A549 treated with dexamethasone at 1 μM for 4 hours (cell line): ENCODE results near the gene C1GALT1C1L. TPM values are rescaled to one million over a fixed set of nuclear protein-coding genes. Genes with fewer than 3 reads are reported as not detected.

Experiments used
- total RNA-seq: library from RNA; stranded (reverse); fragments of 200-300 nt; extraction: Qiagen RNA extraction; gene quantifications from 5 replicates; pipeline ENCODE4 v1.2.3, GENCODE V29; 2022

The C1GALT1C1L gene
- 2.1 to 2.4 TPM (median 2.3 TPM) in 5 replicates for total RNA-seq

DNA sequence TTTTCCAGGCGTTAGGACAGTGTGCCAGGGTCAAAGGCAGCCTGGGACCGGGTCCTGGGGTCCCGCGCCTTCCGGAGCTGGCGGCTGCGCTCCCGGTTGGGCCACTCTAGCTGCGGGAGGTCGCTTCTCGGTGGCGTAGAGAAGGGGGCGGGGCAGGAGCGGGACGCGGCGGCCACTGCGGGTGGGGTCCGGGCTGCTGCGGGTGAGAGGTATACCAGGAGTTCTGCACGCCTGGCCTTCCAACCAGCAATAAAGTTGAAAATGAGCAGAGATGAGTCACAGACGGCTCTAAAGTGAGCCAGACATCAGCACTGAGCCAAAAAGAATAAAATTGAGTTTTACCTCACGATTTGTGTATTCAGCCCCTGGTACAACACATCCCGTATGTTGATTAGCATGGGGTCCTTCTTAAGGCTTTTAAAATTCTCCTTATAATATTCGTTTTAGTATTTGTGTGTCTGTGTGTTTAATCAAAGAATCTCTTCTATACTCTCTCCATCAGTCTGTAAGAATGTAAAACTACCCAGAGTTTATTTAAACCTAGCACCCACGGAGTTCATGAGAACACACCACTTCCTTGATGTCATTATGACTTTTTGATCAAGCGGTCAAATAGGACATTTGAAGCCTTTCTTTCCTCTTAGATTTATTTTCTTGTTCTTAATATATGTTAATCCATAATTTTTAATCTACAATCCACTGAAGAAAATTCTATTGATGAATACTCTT, at the start of gene C1GALT1C1L:
Gene C1GALT1C1L, minus strand, starts transcription at position 108 of the 729 bp plus-strand sequence. Its CDS starts 107 bp downstream, at position 1.

DNA sequence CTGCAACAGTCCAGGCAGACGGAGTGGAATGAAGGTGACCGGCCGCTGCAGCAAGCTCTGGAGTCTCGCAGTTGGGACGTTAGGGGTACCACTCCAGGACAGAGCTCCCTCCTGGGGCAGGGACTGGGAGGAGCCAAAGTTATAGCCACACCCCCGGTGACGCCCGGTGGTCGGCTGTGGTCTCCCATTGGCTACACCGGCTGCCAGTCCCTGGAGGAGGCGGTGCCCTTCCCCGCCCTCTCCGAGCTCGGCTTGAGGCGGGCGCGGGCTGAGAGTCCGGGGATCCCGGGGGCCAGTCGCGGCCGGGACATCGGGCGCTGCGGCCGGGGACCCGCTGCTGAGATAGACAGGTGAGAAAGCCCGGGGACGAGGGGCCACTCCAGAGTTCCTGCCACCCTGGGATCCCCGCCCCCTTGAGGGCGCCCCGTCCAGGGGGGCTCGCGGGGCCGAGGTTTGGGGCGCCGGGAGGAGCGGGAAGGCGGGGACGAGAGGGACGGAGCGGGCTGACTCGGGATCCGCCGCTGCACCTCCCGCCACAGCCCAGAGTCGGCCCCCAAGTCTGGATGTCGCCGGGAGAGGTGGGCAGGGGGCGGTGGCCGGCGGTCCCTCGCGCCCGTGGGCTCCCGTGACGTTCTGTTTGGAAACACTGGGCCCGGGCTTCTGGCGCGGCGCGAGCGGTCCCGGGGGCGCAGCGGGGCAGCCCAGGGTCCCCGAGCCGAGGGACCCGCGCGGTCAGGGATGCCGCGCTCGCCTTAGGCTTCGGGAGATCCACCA, 39.0 kb downstream of the C1GALT1C1L start, which contains the start of gene PLEKHH2:
Gene PLEKHH2, plus strand, starts transcription at position 231 of the 774 bp plus-strand sequence. CDS start 7,414 bp downstream, outside the sequence.

Other genes with a start within 250 kb of the C1GALT1C1L start
- 16.6 to 28.9 TPM (median 25.3 TPM) in 5 replicates for gene THADA, start 80.4 kb downstream of the C1GALT1C1L start, total RNA-seq
- gene PLEKHH2, start 39.2 kb downstream of the C1GALT1C1L start, total RNA-seq, result 1.3 to 3.1 TPM (median 2.2 TPM) in 5 replicates
- gene DYNC2LI1, start 97.6 kb upstream of the C1GALT1C1L start, total RNA-seq, result 16.1 to 21.1 TPM (median 20.7 TPM) in 5 replicates
- 0.03 TPM in 1 of 5 replicates, not detected in the others for gene ABCG5, start 162.4 kb upstream of the C1GALT1C1L start, total RNA-seq
- gene ABCG8, start 162.5 kb upstream of the C1GALT1C1L start, total RNA-seq, result 0.04 TPM in 1 of 5 replicates, not detected in the others